WTC11 (cell line): ENCODE measurements around the gene UCKL1. TPM values are rescaled to one million over a fixed set of nuclear protein-coding genes. Genes with fewer than 3 reads are reported as not detected.

Source experiments
- ATAC-seq: fragments of 200-7000 bp; cut with Tn5 transposase; 2 replicates; pipeline ENCODE4 v1.10.0; 2021; ENCODE audit warnings: mild to moderate bottlenecking, moderate library complexity
- CTCF ChIA-PET: fragments of 300-600 bp; sonication (Branson Sonifier 250); formaldehyde crosslinking; loops from one replicate; lab custom pipeline; 2021; ENCODE audit warnings: antibody characterized with exemption; lab: Charles Lee
- POLR2A ChIA-PET: fragments of 350-600 bp; sonication (Branson Sonifier 250); formaldehyde crosslinking; loops from one replicate; lab custom pipeline; 2021; ENCODE audit warnings: antibody characterized with exemption; lab: Charles Lee
- DNase-seq: peaks from one replicate; pipeline ENCODE4 v3.0.0; 2021; ENCODE audit warnings: low spot score
- H3K27ac Mint-ChIP-seq: 2 replicates; pipeline ENCODE4 v1.8.0; 2021; ENCODE audit warnings: mixed read lengths
- H3K27me3 Mint-ChIP-seq: 2 replicates; pipeline ENCODE4 v1.8.0; 2021; ENCODE audit warnings: low read depth, mild to moderate bottlenecking, moderate library complexity, mixed read lengths
- H3K36me3 Mint-ChIP-seq: 2 replicates; pipeline ENCODE4 v1.8.0; 2021; ENCODE audit warnings: mixed read lengths
- H3K4me1 Mint-ChIP-seq: 2 replicates; pipeline ENCODE4 v1.8.0; 2022; ENCODE audit warnings: mixed read lengths
- H3K4me3 Mint-ChIP-seq: 2 replicates; pipeline ENCODE4 v1.8.0; 2021; ENCODE audit warnings: mild to moderate bottlenecking, moderate library complexity, mixed read lengths
- H3K9me3 Mint-ChIP-seq: 2 replicates; pipeline ENCODE4 v1.8.0; 2021; ENCODE audit warnings: mixed read lengths
- AFF4 ChIP-seq: sonication (generic); formaldehyde crosslinking; IDR thresholded peaks from 2 replicates; pipeline ENCODE4 v1.8.1; 2023; ENCODE audit warnings: mild to moderate bottlenecking, missing genetic modification reagents, borderline replicate concordance
- ARID4B ChIP-seq: sonication (generic); formaldehyde crosslinking; IDR thresholded peaks from 2 replicates; pipeline ENCODE4 v1.8.0; 2023; ENCODE audit warnings: missing genetic modification reagents, mild to moderate bottlenecking, borderline replicate concordance
- ATF2 ChIP-seq: sonication (generic); formaldehyde crosslinking; IDR thresholded peaks from 2 replicates; pipeline ENCODE4 v1.8.1; 2022; ENCODE audit warnings: low read depth, missing genetic modification reagents, borderline replicate concordance
- CBFB ChIP-seq: sonication (generic); formaldehyde crosslinking; IDR thresholded peaks from 2 replicates; pipeline ENCODE4 v1.8.1; 2022; ENCODE audit warnings: mild to moderate bottlenecking, low read depth, missing genetic modification reagents
- E2F4 ChIP-seq: sonication (generic); formaldehyde crosslinking; IDR thresholded peaks from 2 replicates; pipeline ENCODE4 v1.8.1; 2022; ENCODE audit warnings: low read depth, mild to moderate bottlenecking, moderate library complexity, missing genetic modification reagents, borderline replicate concordance
- HMGA2 ChIP-seq: fragments of 250-450 bp; sonication (Bioruptor Pico); IDR thresholded peaks from 2 replicates; pipeline ENCODE4 v1.4.0; 2021; ENCODE audit warnings: mild to moderate bottlenecking, moderate library complexity
- HMGXB4 ChIP-seq: sonication (generic); formaldehyde crosslinking; IDR thresholded peaks from 2 replicates; pipeline ENCODE4 v1.8.1; 2023; ENCODE audit warnings: mild to moderate bottlenecking, moderate library complexity, missing genetic modification reagents
- JAZF1 ChIP-seq: fragments of 250-450 bp; sonication (Bioruptor Pico); IDR thresholded peaks from 2 replicates; pipeline ENCODE4 v1.9.0; 2021; ENCODE audit warnings: moderate library complexity, mild to moderate bottlenecking, inconsistent platforms
- NFE2L1 ChIP-seq: sonication (generic); formaldehyde crosslinking; IDR thresholded peaks from 2 replicates; pipeline ENCODE4 v1.8.1; 2023; ENCODE audit warnings: missing genetic modification reagents
- NFYB ChIP-seq: sonication (generic); formaldehyde crosslinking; conservative IDR thresholded peaks from 2 replicates; pipeline ENCODE4 v1.8.0; 2022; ENCODE audit warnings: low read depth, missing genetic modification reagents
- PRDM15 ChIP-seq: sonication (generic); formaldehyde crosslinking; IDR thresholded peaks from 2 replicates; pipeline ENCODE4 v1.8.0; 2022; ENCODE audit warnings: missing genetic modification reagents
- SMAD3 ChIP-seq: sonication (generic); formaldehyde crosslinking; IDR thresholded peaks from 2 replicates; pipeline ENCODE4 v1.8.0; 2022; ENCODE audit warnings: missing genetic modification reagents, mild to moderate bottlenecking, borderline replicate concordance
- SOX15 ChIP-seq: fragments of 250-450 bp; sonication (Bioruptor Pico); IDR thresholded peaks from 2 replicates; pipeline ENCODE4 v1.9.0; 2021; ENCODE audit warnings: mild to moderate bottlenecking
- TEAD4 ChIP-seq: sonication (generic); formaldehyde crosslinking; IDR thresholded peaks from 2 replicates; pipeline ENCODE4 v1.8.0; 2022; ENCODE audit warnings: mild to moderate bottlenecking, missing genetic modification reagents
- TP53 ChIP-seq: sonication (generic); formaldehyde crosslinking; IDR thresholded peaks from 2 replicates; pipeline ENCODE4 v1.8.1; 2023; ENCODE audit warnings: mild to moderate bottlenecking, missing genetic modification reagents
- ZNF416 ChIP-seq: fragments of 250-450 bp; sonication (Bioruptor Pico); IDR thresholded peaks from 2 replicates; pipeline ENCODE4 v1.9.0; 2021; ENCODE audit warnings: mild to moderate bottlenecking, inconsistent platforms
- total RNA-seq: library from RNA; stranded (reverse); gene quantifications from 3 replicates; pipeline ENCODE4 v1.2.3, GENCODE V29; 2021

UCKL1 gene
- total RNA-seq, 1 experiment from 2014 or later: 51.2 TPM

GRCh38 chr20:63957004-63957689 is 931 bp upstream of the UCKL1 start (continued):
- TF ChIP-seq HMGXB4 (CRISPR knock-in tag) (peak; percentile 23; the same call in 1 of the 2 replicates), SOX15 (CRISPR knock-in tag) (no peak)

GRCh38 chr20:63956664-63957003 is 418 bp upstream of the UCKL1 start:
- Mint-ChIP-seq H3K27me3 (no peaks in the 10 kb centered on the region), H3K36me3 (peaks cover 6% of the 10 kb centered on the region), H3K4me1 (peaks cover 20% of the 10 kb centered on the region), H3K27ac (no peak overlapping the region), H3K9me3 (no peaks in the 10 kb centered on the region), H3K4me3 (peak overlapping the region; percentile 76)
- DNase-seq: no peak
- POLR2A ChIA-PET: interaction anchor here (1.0 to 1.5 kb wide), 4 partner anchors 15 to 1340 kb away, joined by 3 to 4 read pairs (median 4); partner anchors contain the start of gene PRPF6
- CTCF ChIA-PET: interaction anchor here (0.6 to 5.0 kb wide), 10 partner anchors 14 to 331 kb away, joined by 3 to 54 read pairs (median 3); partner anchors contain the start of genes ARFRP1, PRPF6, SAMD10 and ZGPAT
- no peak for ATAC-seq
- TF ChIP-seq TEAD4 (CRISPR knock-in tag): no peak
- no peak for TF ChIP-seq NFYB (CRISPR knock-in tag)
- no peak for TF ChIP-seq E2F4
- TF ChIP-seq TP53 (CRISPR knock-in tag): no peak
- no peak for TF ChIP-seq ATF2 (CRISPR knock-in tag)
- TF ChIP-seq CBFB (CRISPR knock-in tag): no peak
- no peak for TF ChIP-seq PRDM15 (CRISPR knock-in tag)
- no peak for TF ChIP-seq ZNF416
- no peak for TF ChIP-seq ARID4B (CRISPR knock-in tag)
- no peak for TF ChIP-seq HMGA2 (CRISPR knock-in tag)
- TF ChIP-seq SMAD3 (CRISPR knock-in tag): no peak
- no peak for TF ChIP-seq AFF4
- TF ChIP-seq JAZF1 (CRISPR knock-in tag): no peak
- TF ChIP-seq NFE2L1 (CRISPR knock-in tag): no peak
